Measurements from ENCODE around the gene ONECUT3.
A peak's percentile ranks its signal among the peaks of the same experiment; 100 is the strongest.

The ONECUT3 gene

DNA sequence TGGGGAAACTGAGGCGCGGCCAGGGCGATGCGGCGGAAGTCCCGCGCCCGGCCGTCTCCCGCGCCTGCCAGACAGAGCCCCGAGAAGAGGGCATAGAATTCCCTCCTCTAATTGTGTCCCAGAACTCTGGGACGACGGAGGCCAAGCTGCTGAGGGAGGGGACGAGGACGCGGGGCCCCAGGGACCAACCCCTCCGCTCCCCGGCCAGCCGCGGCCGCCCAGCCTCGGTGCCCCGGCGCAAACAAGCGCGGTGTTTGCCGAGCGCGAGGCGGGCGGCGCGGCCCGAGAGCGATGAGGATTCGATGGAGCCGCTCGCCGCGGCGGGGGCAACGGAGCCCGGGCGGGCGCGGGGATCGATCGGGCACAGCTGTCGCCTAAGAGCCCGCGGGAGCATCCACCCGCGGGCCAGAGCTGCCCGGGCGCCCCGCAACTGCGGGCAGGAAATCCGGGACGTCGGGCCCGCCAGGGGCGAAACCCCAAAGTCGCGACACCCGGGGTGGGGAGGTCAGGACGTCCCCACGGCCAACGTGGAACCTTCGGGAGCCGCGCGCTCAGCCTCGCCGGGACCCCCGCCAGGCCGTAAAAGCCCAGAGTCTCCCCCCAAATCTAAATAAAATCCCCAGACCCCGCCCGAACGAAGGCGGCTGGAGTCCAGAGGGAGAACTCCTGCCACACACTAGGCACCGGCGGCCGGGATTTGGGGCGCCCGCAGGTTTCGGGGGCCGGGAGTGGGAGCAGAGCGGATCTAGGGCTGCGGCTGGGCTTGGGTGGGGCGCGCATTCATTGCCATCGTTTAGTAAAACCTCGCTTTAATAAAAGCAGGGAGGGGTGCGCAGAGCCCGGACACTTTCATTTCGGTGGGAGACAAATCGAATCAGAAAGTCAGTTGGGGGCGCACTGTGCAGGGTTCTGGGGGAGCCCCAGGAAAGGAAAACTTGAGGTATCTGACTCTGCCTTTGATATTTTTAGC, 3.6 kb upstream of the ONECUT3 start:
- Histone ChIP-seq H2AFZ (ENCODE audit: low read length) (peak overlapping the region; percentile 64), H3K4me2 (ENCODE audit: insufficient read depth, low read length, poor library complexity, severe bottlenecking) (no peak overlapping the region), H3K4ac (ENCODE audit: low read length) (no peak overlapping the region), H4K8ac (ENCODE audit: low read depth, low read length) (no peak overlapping the region), H3K9me3 (replicated peaks in 1 of 2; ENCODE audit: control insufficient read depth in 2 of 2, insufficient read depth in 1 of 2, low read depth in 1 of 2, low read length in 2 of 2) (no peaks in the 10 kb centered on the region), H2BK12ac (ENCODE audit: low read length) (peak overlapping the region; percentile 41), H3K36me3 (replicated peaks in 1 of 2; ENCODE audit: control insufficient read depth in 2 of 2, insufficient read depth in 2 of 2, low read length in 2 of 2) (no peaks in the 10 kb centered on the region), H3K18ac (ENCODE audit: low read length) (peak overlapping the region; percentile 92), H2BK15ac (ENCODE audit: low read length) (peak overlapping the region; percentile 75), H3K23ac (ENCODE audit: low read depth, low read length, poor library complexity) (peak overlapping the region; percentile 55), H2BK5ac (ENCODE audit: low read length) (peak overlapping the region; percentile 24), H3K9ac (ENCODE audit: low read depth, low read length, poor library complexity) (no peak overlapping the region), H3K14ac (ENCODE audit: low read length) (peak overlapping the region; percentile 38), H2BK120ac (ENCODE audit: low read depth, low read length) (no peak overlapping the region), H3K27me3 (ENCODE audit: control insufficient read depth in 3 of 3, insufficient read depth in 3 of 3, low read depth in 1 of 3, low read length in 3 of 3) (peaks cover 67 to 95% (median 93%) of the 10 kb centered on the region in 3 experiments), H2AK5ac (ENCODE audit: low read depth, low read length) (peak overlapping the region; percentile 81), H3K4me3 (ENCODE audit: low read length in 2 of 2) (no peak overlapping the region), H4K91ac (ENCODE audit: low read depth, low read length, poor library complexity) (no peak overlapping the region), H3K4me1 (ENCODE audit: control insufficient read depth in 2 of 2, insufficient read depth in 1 of 2, low read depth in 1 of 2, low read length in 2 of 2) (peaks cover 16 to 17% of the 10 kb centered on the region in 2 donors), H3K79me1 (ENCODE audit: low read depth, low read length) (no peaks in the 10 kb centered on the region), H3K27ac (replicated peaks; ENCODE audit: low read length) (no peak overlapping the region)
- no peak for DNase-seq (ENCODE audit: low spot score)
- no CpG with 5 or more reads among the region's 99 CpGs for WGBS, 2 donors (ENCODE audit: extremely low coverage in 2 of 2, insufficient read length in 2 of 2, insufficient replicate concordance in 1 of 2)

DNA sequence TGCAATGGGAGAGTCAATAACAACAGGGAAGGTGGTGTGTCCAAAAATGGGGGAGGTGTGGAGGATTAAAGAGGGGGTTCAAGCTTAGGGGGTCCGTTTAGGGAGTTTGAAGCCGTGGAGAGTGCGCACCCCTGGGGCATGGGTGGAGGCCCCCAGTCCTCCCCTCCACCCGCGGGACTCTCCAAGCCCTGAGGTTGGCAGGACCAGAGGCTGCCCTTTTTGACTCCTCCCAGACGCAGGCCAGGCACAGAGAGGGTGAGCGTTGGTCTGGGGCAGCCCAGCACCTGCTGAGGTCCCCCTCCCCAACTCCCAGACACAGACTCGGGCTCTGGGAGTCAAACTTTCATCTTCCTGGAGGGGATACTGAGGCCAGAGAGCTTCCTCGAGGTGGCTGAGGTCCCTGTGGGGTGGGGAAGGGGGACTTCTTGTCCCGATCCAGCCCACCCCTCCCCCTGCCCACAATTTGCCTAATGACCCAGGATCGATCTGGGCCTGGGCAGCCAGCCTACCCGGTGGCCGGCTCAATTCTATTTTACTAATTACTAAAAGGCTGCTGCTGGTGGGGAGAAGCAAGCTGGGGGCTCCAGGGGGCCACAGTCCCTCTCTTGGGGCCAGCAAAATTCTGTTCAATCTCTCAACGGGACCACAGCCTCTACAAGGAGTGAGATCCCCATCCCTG, 2.8 kb upstream of the ONECUT3 start:
- H3K27me3 ChIP-seq (ENCODE audit: control insufficient read depth in 3 of 3, insufficient read depth in 3 of 3, low read depth in 1 of 3, low read length in 3 of 3): peaks cover 73 to 95% (median 93%) of the 10 kb centered on the region in 3 experiments
- no peak for DNase-seq (ENCODE audit: low spot score)
- no peak overlapping the region for H3K4me3 ChIP-seq (ENCODE audit: low read length in 2 of 2)
- no peak overlapping the region for H3K27ac ChIP-seq (replicated peaks; ENCODE audit: low read length)
- H4K8ac ChIP-seq (ENCODE audit: low read depth, low read length): no peak overlapping the region
- H2AFZ ChIP-seq (ENCODE audit: low read length): no peak overlapping the region
- H3K18ac ChIP-seq (ENCODE audit: low read length): no peak overlapping the region
- peak overlapping the region; percentile 44 for H3K23ac ChIP-seq (ENCODE audit: low read depth, low read length, poor library complexity)
- H3K4ac ChIP-seq (ENCODE audit: low read length): no peak overlapping the region
- no peaks in the 10 kb centered on the region for H3K79me1 ChIP-seq (ENCODE audit: low read depth, low read length)
- H2BK12ac ChIP-seq (ENCODE audit: low read length): no peak overlapping the region
- H3K4me1 ChIP-seq (ENCODE audit: control insufficient read depth in 2 of 2, insufficient read depth in 1 of 2, low read depth in 1 of 2, low read length in 2 of 2): peaks cover 9 to 13% of the 10 kb centered on the region in 2 donors
- H3K9me3 ChIP-seq (replicated peaks in 1 of 2; ENCODE audit: control insufficient read depth in 2 of 2, insufficient read depth in 1 of 2, low read depth in 1 of 2, low read length in 2 of 2): no peaks in the 10 kb centered on the region
- H2BK15ac ChIP-seq (ENCODE audit: low read length): no peak overlapping the region
- H3K36me3 ChIP-seq (replicated peaks in 1 of 2; ENCODE audit: control insufficient read depth in 2 of 2, insufficient read depth in 2 of 2, low read length in 2 of 2): no peaks in the 10 kb centered on the region
- H2BK120ac ChIP-seq (ENCODE audit: low read depth, low read length): no peak overlapping the region
- H3K14ac ChIP-seq (ENCODE audit: low read length): no peak overlapping the region
- H4K91ac ChIP-seq (ENCODE audit: low read depth, low read length, poor library complexity): no peak overlapping the region
- WGBS, 2 donors (ENCODE audit: extremely low coverage in 2 of 2, insufficient read length in 2 of 2, insufficient replicate concordance in 1 of 2): no CpG with 5 or more reads among the region's 14 CpGs
- no peak overlapping the region for H2AK5ac ChIP-seq (ENCODE audit: low read depth, low read length)
- H3K4me2 ChIP-seq (ENCODE audit: insufficient read depth, low read length, poor library complexity, severe bottlenecking): no peak overlapping the region
- no peak overlapping the region for H3K9ac ChIP-seq (ENCODE audit: low read depth, low read length, poor library complexity)
- no peak overlapping the region for H2BK5ac ChIP-seq (ENCODE audit: low read length)

DNA sequence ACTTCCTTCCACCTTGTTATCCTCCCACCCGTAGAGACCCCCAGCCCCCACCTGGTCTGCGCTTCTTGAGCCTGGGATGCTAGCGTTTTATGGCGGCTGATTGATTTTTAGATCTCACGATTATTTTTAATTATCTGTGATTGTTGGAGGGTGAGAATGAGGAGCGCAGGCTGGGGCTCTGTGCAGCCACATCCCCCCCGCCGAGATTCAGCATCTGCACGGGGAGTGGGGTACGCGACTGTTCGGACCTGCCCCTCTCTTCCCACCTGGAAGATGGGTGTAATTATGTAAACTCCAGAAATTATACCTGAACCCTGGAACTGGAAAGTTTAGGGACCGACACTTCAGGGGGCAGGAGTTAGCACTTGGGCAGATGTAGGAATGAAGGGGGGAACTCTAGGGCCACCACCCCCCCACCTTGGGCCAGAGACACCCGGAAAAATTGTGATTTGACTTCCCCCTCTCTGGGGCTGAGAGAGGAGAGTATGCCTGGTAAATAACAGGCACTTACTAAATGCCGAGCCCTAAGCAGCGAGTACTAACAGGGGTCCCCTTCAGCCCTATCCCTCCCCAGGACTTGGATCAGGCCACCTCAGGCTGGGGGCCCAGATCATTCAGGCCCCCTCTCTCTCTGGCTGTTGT, 1.8 kb upstream of the ONECUT3 start:
- Histone ChIP-seq H3K4me3 (ENCODE audit: low read length in 2 of 2) (no peak overlapping the region), H3K14ac (ENCODE audit: low read length) (no peak overlapping the region), H3K23ac (ENCODE audit: low read depth, low read length, poor library complexity) (no peak overlapping the region), H4K91ac (ENCODE audit: low read depth, low read length, poor library complexity) (no peak overlapping the region), H2AFZ (ENCODE audit: low read length) (no peak overlapping the region), H3K27ac (replicated peaks; ENCODE audit: low read length) (no peak overlapping the region), H3K79me1 (ENCODE audit: low read depth, low read length) (peaks cover 2% of the 10 kb centered on the region), H3K27me3 (ENCODE audit: control insufficient read depth in 3 of 3, insufficient read depth in 3 of 3, low read depth in 1 of 3, low read length in 3 of 3) (peaks cover 81 to 99% (median 97%) of the 10 kb centered on the region in 3 experiments), H3K9ac (ENCODE audit: low read depth, low read length, poor library complexity) (no peak overlapping the region), H2BK15ac (ENCODE audit: low read length) (no peak overlapping the region), H3K4ac (ENCODE audit: low read length) (no peak overlapping the region), H3K4me1 (ENCODE audit: control insufficient read depth in 2 of 2, insufficient read depth in 1 of 2, low read depth in 1 of 2, low read length in 2 of 2) (peaks cover 12 to 13% of the 10 kb centered on the region in 2 donors), H2BK12ac (ENCODE audit: low read length) (no peak overlapping the region), H3K4me2 (ENCODE audit: insufficient read depth, low read length, poor library complexity, severe bottlenecking) (no peak overlapping the region), H3K18ac (ENCODE audit: low read length) (no peak overlapping the region), H2BK5ac (ENCODE audit: low read length) (no peak overlapping the region), H2BK120ac (ENCODE audit: low read depth, low read length) (no peak overlapping the region), H2AK5ac (ENCODE audit: low read depth, low read length) (no peak overlapping the region), H3K9me3 (replicated peaks in 1 of 2; ENCODE audit: control insufficient read depth in 2 of 2, insufficient read depth in 1 of 2, low read depth in 1 of 2, low read length in 2 of 2) (no peaks in the 10 kb centered on the region), H4K8ac (ENCODE audit: low read depth, low read length) (no peak overlapping the region), H3K36me3 (replicated peaks in 1 of 2; ENCODE audit: control insufficient read depth in 2 of 2, insufficient read depth in 2 of 2, low read length in 2 of 2) (no peaks in the 10 kb centered on the region)
- DNase-seq (ENCODE audit: low spot score): no peak
- WGBS, 2 donors (ENCODE audit: extremely low coverage in 2 of 2, insufficient read length in 2 of 2, insufficient replicate concordance in 1 of 2): no CpG with 5 or more reads among the region's 16 CpGs

Measured in neuronal stem cell (in vitro differentiated cells).